Stimulated activated naive B cell treated with anti-CD40 and anti-IgM and Interleukin-4, amounts not matched to agents 10 μg/mL and 1 μg/mL and 100 μg/mL, for 72 hours (primary cell): ENCODE measurements around the gene VSTM2B.
"Not testable (repeated sequence)": the region's sequence is repeated elsewhere in the genome, so short reads cannot be mapped to it uniquely, and the experiment has no call there.

Experiments
- ATAC-seq, 2 donors: fragments of 150-1000 bp; cut with Tn5 transposase; replicated peaks; 2 replicates each; pipeline ENCODE4 v1.10.0; 2021; ENCODE audit warnings: moderate library complexity in 1 of 2
- DNase-seq: peaks from one replicate; pipeline ENCODE4 v3.0.0; 2021
- H3K27ac Mint-ChIP-seq: one replicate; pipeline ENCODE4 v1.8.0; 2022; ENCODE audit warnings: mild to moderate bottlenecking, mixed read lengths
- H3K27me3 Mint-ChIP-seq, 2 donors: one replicate each; pipeline ENCODE4 v1.8.0; 2022; ENCODE audit warnings: mixed read lengths in 2 of 2
- H3K36me3 Mint-ChIP-seq, 2 donors: one replicate each; pipeline ENCODE4 v1.8.0; 2022; ENCODE audit warnings: mixed read lengths in 2 of 2, mild to moderate bottlenecking in 1 of 2
- H3K4me1 Mint-ChIP-seq, 2 donors: one replicate each; pipeline ENCODE4 v1.8.0; 2022; ENCODE audit warnings: mixed read lengths in 2 of 2, mild to moderate bottlenecking in 1 of 2
- H3K4me3 Mint-ChIP-seq, 2 donors: one replicate each; pipeline ENCODE4 v1.8.0; 2022; ENCODE audit warnings: mild to moderate bottlenecking in 2 of 2, mixed read lengths in 2 of 2, moderate library complexity in 1 of 2
- H3K9me3 Mint-ChIP-seq, 2 donors: one replicate each; pipeline ENCODE4 v1.8.0; 2022; ENCODE audit warnings: mixed read lengths in 2 of 2, mild to moderate bottlenecking in 1 of 2

The VSTM2B gene

GRCh38 chr19:29545866-29546582, 20.2 kb downstream of the VSTM2B start:
- ATAC-seq (no peak), DNase-seq (no peak)
- H3K27ac Mint-ChIP-seq: no peak overlapping the region
- H3K36me3 Mint-ChIP-seq: no peaks in the 10 kb centered on the region
- no peak overlapping the region for H3K4me3 Mint-ChIP-seq
- H3K4me1 Mint-ChIP-seq: no peaks in the 10 kb centered on the region
- peaks cover 8 to 9% of the 10 kb centered on the region in 2 donors for H3K27me3 Mint-ChIP-seq
- H3K9me3 Mint-ChIP-seq: peaks cover 0 to 5% of the 10 kb centered on the region in 2 donors

GRCh38 chr19:29546583-29547190, 20.9 kb downstream of the VSTM2B start:
- Mint-ChIP-seq H3K27me3 (peaks cover 8 to 9% of the 10 kb centered on the region in 2 donors), H3K4me1 (no peaks in the 10 kb centered on the region), H3K36me3 (no peaks in the 10 kb centered on the region), H3K27ac (no peak overlapping the region), H3K9me3 (peaks cover 0 to 5% of the 10 kb centered on the region in 2 donors), H3K4me3 (no peak overlapping the region)
- DNase-seq (no peak), ATAC-seq (no peak)

GRCh38 chr19:29547361-29547960, 21.7 kb downstream of the VSTM2B start:
- ATAC-seq: no peak
- H3K27ac Mint-ChIP-seq: no peak overlapping the region

DNA sequence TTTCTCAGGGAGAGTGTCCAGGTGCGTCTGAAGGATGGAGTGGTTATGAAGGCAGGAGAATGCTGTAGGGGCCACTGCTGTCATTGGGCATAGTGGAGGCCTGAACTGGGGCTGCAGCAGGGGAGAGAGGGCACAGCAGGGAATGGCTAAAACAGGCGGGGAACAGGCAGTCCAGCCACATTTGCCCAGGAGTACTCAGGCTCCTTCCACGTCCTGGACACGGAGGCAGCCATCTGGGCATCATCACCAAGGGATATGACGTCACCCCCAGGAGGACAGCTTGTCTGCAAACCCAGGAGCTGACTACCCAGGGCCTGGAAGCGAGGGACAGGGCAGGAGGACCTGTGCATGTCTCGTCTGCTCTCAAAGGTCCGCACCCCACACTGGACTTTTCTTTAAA, 22.2 kb downstream of the VSTM2B start:
- Mint-ChIP-seq H3K4me3 (no peak overlapping the region), H3K4me1 (no peaks in the 10 kb centered on the region), H3K36me3 (no peaks in the 10 kb centered on the region), H3K27me3 (peaks cover 8 to 9% of the 10 kb centered on the region in 2 donors), H3K9me3 (peaks cover 0 to 7% of the 10 kb centered on the region in 2 donors), H3K27ac (no peak overlapping the region)
- DNase-seq (no peak), ATAC-seq (no peak)

More at GRCh38 chr19:29547361-29547960, 21.7 kb downstream of the VSTM2B start:
- peaks cover 0 to 7% of the 10 kb centered on the region in 2 donors for H3K9me3 Mint-ChIP-seq
- no peaks in the 10 kb centered on the region for H3K4me1 Mint-ChIP-seq
- no peaks in the 10 kb centered on the region for H3K36me3 Mint-ChIP-seq
- DNase-seq: no peak
- H3K4me3 Mint-ChIP-seq: no peak overlapping the region
- H3K27me3 Mint-ChIP-seq: peaks cover 8 to 9% of the 10 kb centered on the region in 2 donors

GRCh38 chr19:29548483-29549085, 22.8 kb downstream of the VSTM2B start:
- no peak overlapping the region for H3K27ac Mint-ChIP-seq
- H3K36me3 Mint-ChIP-seq: no peaks in the 10 kb centered on the region
- ATAC-seq (no peak), DNase-seq (no peak)
- H3K27me3 Mint-ChIP-seq: peaks cover 8 to 9% of the 10 kb centered on the region in 2 donors
- no peaks in the 10 kb centered on the region for H3K4me1 Mint-ChIP-seq
- no peak overlapping the region for H3K4me3 Mint-ChIP-seq
- peaks cover 4 to 12% of the 10 kb centered on the region in 2 donors for H3K9me3 Mint-ChIP-seq

- Mint-ChIP-seq H3K4me1 (no peaks in the 10 kb centered on the region), H3K4me3 (no peak overlapping the region), H3K27ac (no peak overlapping the region), H3K27me3 (peaks cover 8 to 9% of the 10 kb centered on the region in 2 donors), H3K36me3 (no peaks in the 10 kb centered on the region), H3K9me3 (peaks cover 10 to 16% of the 10 kb centered on the region in 2 donors)
- ATAC-seq (no peak), DNase-seq (no peak)
Observed at GRCh38 chr19:29549105-29550070, 23.6 kb downstream of the VSTM2B start.

DNA sequence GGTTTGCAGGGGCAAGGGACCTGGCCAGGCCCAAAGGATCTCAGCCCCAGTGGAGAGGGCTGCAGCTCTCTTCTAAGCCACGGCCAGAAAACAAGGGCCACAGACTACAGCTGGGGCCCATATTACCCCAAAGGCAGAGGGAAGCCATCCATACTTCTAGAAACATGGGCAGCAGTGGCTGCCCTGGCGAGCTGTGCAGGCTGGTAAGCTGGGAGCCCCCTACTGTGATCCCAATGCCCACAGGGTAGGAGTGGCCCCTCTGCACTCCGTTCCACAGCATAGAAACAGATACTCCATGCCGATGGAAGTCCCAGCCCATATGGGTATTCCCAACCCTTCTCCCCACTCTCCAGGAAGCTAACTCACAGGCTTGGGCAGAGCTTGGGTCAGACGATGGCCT, 25.1 kb downstream of the VSTM2B start:
- no peaks in the 10 kb centered on the region for H3K4me1 Mint-ChIP-seq
- H3K27ac Mint-ChIP-seq: no peak overlapping the region
- no peak overlapping the region for H3K4me3 Mint-ChIP-seq
- ATAC-seq (no peak), DNase-seq (no peak)
- peaks cover 15 to 16% of the 10 kb centered on the region in 2 donors for H3K27me3 Mint-ChIP-seq
- peaks cover 18 to 19% of the 10 kb centered on the region in 2 donors for H3K9me3 Mint-ChIP-seq
- no peaks in the 10 kb centered on the region for H3K36me3 Mint-ChIP-seq

DNA sequence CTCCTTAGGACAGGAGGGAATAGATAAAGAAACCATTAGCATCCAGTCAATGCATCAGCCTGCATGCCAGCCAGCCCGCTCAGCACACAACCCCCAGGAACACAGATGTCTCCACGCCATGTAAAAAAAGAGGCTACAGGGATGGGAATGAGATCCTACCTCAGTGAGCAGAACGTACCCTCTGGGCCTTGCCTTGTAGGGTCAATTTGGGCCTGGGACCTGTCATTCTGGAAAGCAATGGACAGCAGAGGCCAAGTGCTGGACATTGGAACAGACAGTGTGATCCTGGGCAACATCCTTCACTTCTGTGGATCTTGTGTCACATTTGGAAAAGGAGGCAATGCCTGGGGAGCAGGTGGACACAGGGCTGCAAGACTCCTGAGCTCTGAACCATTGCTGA, 26.0 kb downstream of the VSTM2B start:
- H3K27ac Mint-ChIP-seq: no peak overlapping the region
- no peaks in the 10 kb centered on the region for H3K4me1 Mint-ChIP-seq
- no peaks in the 10 kb centered on the region for H3K36me3 Mint-ChIP-seq
- H3K4me3 Mint-ChIP-seq: no peak overlapping the region
- H3K27me3 Mint-ChIP-seq: peaks cover 15 to 16% of the 10 kb centered on the region in 2 donors
- H3K9me3 Mint-ChIP-seq: peaks cover 19 to 20% of the 10 kb centered on the region in 2 donors
- DNase-seq: no peak
- no peak for ATAC-seq

DNA sequence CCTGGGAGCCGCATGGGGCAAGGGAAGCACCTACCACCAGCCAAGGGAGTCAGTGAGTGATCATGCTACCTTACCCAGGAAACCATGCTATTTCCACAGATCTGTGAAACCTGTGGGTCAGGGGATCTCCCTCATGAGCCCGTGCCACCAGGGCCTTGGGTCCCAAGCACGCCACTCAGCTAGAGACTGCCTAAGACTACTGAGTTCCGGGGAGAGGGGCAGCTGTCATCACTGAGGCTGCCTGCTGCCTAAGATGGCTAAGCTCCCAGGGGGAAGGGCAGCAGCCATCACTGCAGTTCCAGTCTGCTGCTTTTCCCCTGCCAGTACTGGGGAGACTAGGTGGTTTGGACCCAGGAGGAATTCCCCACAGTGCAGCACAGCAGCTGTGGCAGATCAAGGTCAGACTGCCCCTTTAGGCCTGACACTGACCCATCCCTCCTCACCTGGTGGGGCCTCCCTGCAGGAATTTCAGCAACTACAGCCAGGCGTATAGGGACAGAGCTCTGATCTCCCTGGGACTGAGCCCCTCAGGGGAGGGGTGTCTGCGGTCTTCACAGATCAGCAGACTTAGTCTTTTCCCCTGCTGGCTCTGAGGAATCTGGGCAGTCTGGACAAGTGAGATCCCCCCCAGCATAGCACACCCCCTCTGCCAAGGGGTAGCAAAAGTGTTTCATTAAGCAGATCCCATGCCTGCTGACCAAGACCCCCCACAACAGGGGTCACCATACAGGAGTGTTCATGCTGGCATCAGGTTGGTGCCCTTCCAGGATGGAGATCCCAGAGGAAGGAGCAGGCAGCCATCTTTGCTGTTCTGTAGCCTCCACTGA, 26.9 kb downstream of the VSTM2B start:
- Mint-ChIP-seq H3K27me3 (peaks cover 10 to 11% of the 10 kb centered on the region in 2 donors), H3K9me3 (peaks cover 19 to 20% of the 10 kb centered on the region in 2 donors), H3K4me1 (no peaks in the 10 kb centered on the region), H3K36me3 (no peaks in the 10 kb centered on the region), H3K4me3 (no peak overlapping the region), H3K27ac (no peak overlapping the region)
- no peak for DNase-seq
- no peak for ATAC-seq

GRCh38 chr19:29554149-29554548, 28.4 kb downstream of the VSTM2B start:
- H3K4me3 Mint-ChIP-seq: no peak overlapping the region
- no peaks in the 10 kb centered on the region for H3K4me1 Mint-ChIP-seq

GRCh38 chr19:29559110-29559509, 33.3 kb downstream of the VSTM2B start:
- H3K4me3 Mint-ChIP-seq, H3K4me1 Mint-ChIP-seq, ATAC-seq, DNase-seq, H3K36me3 Mint-ChIP-seq, H3K27ac Mint-ChIP-seq: not testable (repeated sequence)
- peaks cover 19 to 20% of the 10 kb centered on the region in 2 donors for H3K9me3 Mint-ChIP-seq
- peaks cover 20% of the 10 kb centered on the region in 2 donors for H3K27me3 Mint-ChIP-seq

More at GRCh38 chr19:29554149-29554548, 28.4 kb downstream of the VSTM2B start:
- Mint-ChIP-seq H3K27ac (no peak overlapping the region), H3K36me3 (no peaks in the 10 kb centered on the region), H3K27me3 (peaks cover 6 to 8% of the 10 kb centered on the region in 2 donors), H3K9me3 (peaks cover 25% of the 10 kb centered on the region in 2 donors)
- DNase-seq (no peak), ATAC-seq (no peak)

GRCh38 chr19:29559743-29560142, 33.9 kb downstream of the VSTM2B start:
- Mint-ChIP-seq H3K4me1 (no peaks in the 10 kb centered on the region), H3K27ac (no peak overlapping the region), H3K27me3 (peaks cover 20 to 24% of the 10 kb centered on the region in 2 donors), H3K9me3 (peaks cover 15 to 17% of the 10 kb centered on the region in 2 donors), H3K36me3 (no peaks in the 10 kb centered on the region), H3K4me3 (no peak overlapping the region)
- no peak for ATAC-seq
- DNase-seq: no peak
